ENCODE data around the gene PLEKHG7. TPM values are rescaled to one million over a fixed set of nuclear protein-coding genes. Genes with fewer than 3 reads are reported as not detected.

PLEKHG7 gene
- polyA plus RNA-seq, 3 donors, result not detected

GRCh38 chr12:92736605-92737004 lies 33.8 kb downstream of the PLEKHG7 start:
- Histone ChIP-seq H3K79me2 (ENCODE audit: insufficient read depth, low read length) (no peaks in the 10 kb centered on the region), H2AFZ (ENCODE audit: insufficient read depth, low read depth, low read length, poor library complexity, severe bottlenecking) (peak overlapping the region; percentile 5), H3K9ac (ENCODE audit: insufficient read depth, low read length, poor library complexity, severe bottlenecking) (no peak overlapping the region), H3K27me3 (ENCODE audit: control insufficient read depth in 2 of 2, insufficient read depth in 2 of 2, low read length in 2 of 2) (no peaks in the 10 kb centered on the region), H3K4me1 (ENCODE audit: control insufficient read depth in 1 of 2, insufficient read depth in 2 of 2, low read length in 2 of 2) (peaks cover 3 to 6% of the 10 kb centered on the region in 2 donors), H3K27ac (ENCODE audit: low read depth in 1 of 2, low read length in 2 of 2) (no peak overlapping the region), H3K36me3 (replicated peaks in 1 of 2; ENCODE audit: control insufficient read depth in 1 of 2, insufficient read depth in 2 of 2, low read length in 2 of 2) (no peaks in the 10 kb centered on the region), H4K20me1 (ENCODE audit: insufficient read depth, low read length) (no peaks in the 10 kb centered on the region), H3K9me3 (replicated peaks in 1 of 2; ENCODE audit: control insufficient read depth in 1 of 2, insufficient read depth in 1 of 2, low read length in 2 of 2) (no peaks in the 10 kb centered on the region), H3K4me2 (replicated peaks; ENCODE audit: extremely low read depth, low read length, poor library complexity, severe bottlenecking) (no peak overlapping the region), H3K4me3 (replicated peaks in 1 of 3; ENCODE audit: low read depth in 2 of 3, low read length in 3 of 3) (no peak overlapping the region)
- WGBS (ENCODE audit: insufficient coverage), result 100% methylated on average over 1 of the region's 6 CpGs
- TF ChIP-seq CTCF (IDR thresholded peaks at IDR 0.05), result no peak
- Mint-ChIP-seq H3K4me1 (peaks cover 13% of the 10 kb centered on the region), H3K27me3 (ENCODE audit: low read depth in 3 of 3) (peaks cover 0 to 3% (median 0%) of the 10 kb centered on the region in 3 donors), H3K36me3 (peaks cover 0 to 1% of the 10 kb centered on the region in 2 donors), H3K9me3 (peaks cover 0 to 3% (median 0%) of the 10 kb centered on the region in 7 donors), H3K27ac (no peak overlapping the region), H3K4me3 (no peak overlapping the region)
- intact Hi-C loops (cut with micrococcal nuclease), result no loop called here
- no peak for DNase-seq

GRCh38 chr12:92737855-92738850 lies 35.4 kb downstream of the PLEKHG7 start:
- no peak overlapping the region for H3K4me2 ChIP-seq (replicated peaks; ENCODE audit: extremely low read depth, low read length, poor library complexity, severe bottlenecking)
- no peak overlapping the region for H3K27ac Mint-ChIP-seq

More at GRCh38 chr12:92737855-92738850, 35.4 kb downstream of the PLEKHG7 start:
- no peaks in the 10 kb centered on the region for H3K27me3 ChIP-seq (ENCODE audit: control insufficient read depth in 2 of 2, insufficient read depth in 2 of 2, low read length in 2 of 2)
- peaks cover 4 to 6% of the 10 kb centered on the region in 2 donors for H3K4me1 ChIP-seq (ENCODE audit: control insufficient read depth in 1 of 2, insufficient read depth in 2 of 2, low read length in 2 of 2)
- Mint-ChIP-seq H3K4me3 (no peak overlapping the region), H3K36me3 (peaks cover 0 to 1% of the 10 kb centered on the region in 2 donors), H3K9me3 (peaks cover 0 to 3% (median 0%) of the 10 kb centered on the region in 7 donors), H3K4me1 (peaks cover 18% of the 10 kb centered on the region), H3K27me3 (ENCODE audit: low read depth in 3 of 3) (peaks cover 0 to 3% (median 0%) of the 10 kb centered on the region in 3 donors)
- no peak overlapping the region for H3K27ac ChIP-seq (ENCODE audit: low read depth in 1 of 2, low read length in 2 of 2)
- DNase-seq, result no peak
- H3K36me3 ChIP-seq (replicated peaks in 1 of 2; ENCODE audit: control insufficient read depth in 1 of 2, insufficient read depth in 2 of 2, low read length in 2 of 2), result no peaks in the 10 kb centered on the region
- H3K79me2 ChIP-seq (ENCODE audit: insufficient read depth, low read length), result no peaks in the 10 kb centered on the region
- H3K9me3 ChIP-seq (replicated peaks in 1 of 2; ENCODE audit: control insufficient read depth in 1 of 2, insufficient read depth in 1 of 2, low read length in 2 of 2), result no peaks in the 10 kb centered on the region
- 93% methylated on average over 4 of the region's 7 CpGs for whole genome bisulfite sequencing (ENCODE audit: insufficient coverage)
- intact Hi-C loops (cut with micrococcal nuclease), result no loop called here
- H3K4me3 ChIP-seq (replicated peaks in 1 of 3; ENCODE audit: low read depth in 2 of 3, low read length in 3 of 3), result no peak overlapping the region
- H4K20me1 ChIP-seq (ENCODE audit: insufficient read depth, low read length), result no peaks in the 10 kb centered on the region
- H3K9ac ChIP-seq (ENCODE audit: insufficient read depth, low read length, poor library complexity, severe bottlenecking), result no peak overlapping the region
- no peak overlapping the region for H2AFZ ChIP-seq (ENCODE audit: insufficient read depth, low read depth, low read length, poor library complexity, severe bottlenecking)
- no peak for TF ChIP-seq CTCF (IDR thresholded peaks at IDR 0.05)
